NCI-H128 (cell line): Measurements from ENCODE around the gene SOX12.
"Not testable (repeated sequence)": the region's sequence is repeated elsewhere in the genome, so short reads cannot be mapped to it uniquely, and the experiment has no call there.

Experiments used
- DNase-seq: peaks from one replicate; lab custom pipeline; 2025; ENCODE audit not compliant: unreplicated experiment; lab: John Stamatoyannopoulos, UW

The SOX12 gene

DNA sequence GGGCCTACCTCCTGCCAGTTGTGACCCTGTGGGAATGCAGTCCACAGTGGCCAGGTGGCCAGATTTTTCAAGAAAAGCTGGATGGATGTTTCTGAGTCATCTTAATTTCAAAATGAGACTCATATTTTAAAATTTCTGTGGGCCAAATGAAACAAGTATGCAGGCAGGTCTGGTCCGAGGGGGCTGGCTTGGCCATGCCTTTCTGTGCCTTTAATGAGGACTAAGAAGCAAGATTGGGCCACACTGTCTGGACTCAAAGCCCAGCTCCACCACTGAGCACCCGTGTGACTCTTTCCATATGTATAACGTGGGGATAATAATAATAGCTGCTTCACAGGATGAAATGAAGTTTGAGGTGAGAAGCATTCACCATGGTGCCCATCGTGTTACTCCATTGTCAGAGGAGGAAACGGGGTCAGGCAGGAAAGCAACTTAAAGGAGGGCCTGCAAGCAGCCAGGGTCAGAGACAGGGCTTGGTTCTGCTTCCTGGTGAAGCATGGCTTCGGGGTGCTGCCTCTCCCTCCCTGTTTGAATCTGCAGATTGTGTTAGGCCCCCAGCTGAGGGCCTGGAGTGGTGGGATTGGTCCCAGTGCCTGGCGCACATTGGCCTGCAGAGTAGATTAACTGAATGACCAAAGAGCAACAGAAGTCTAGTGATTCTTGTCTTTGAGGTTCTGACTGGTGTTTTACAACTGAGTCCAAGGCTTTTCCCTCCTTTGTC, 3.8 kb downstream of the SOX12 start:
- no peak for DNase-seq

- peak; percentile 12 for DNase-seq
Observed at GRCh38 chr20:329851-330232, 4.5 kb downstream of the SOX12 start.

DNA sequence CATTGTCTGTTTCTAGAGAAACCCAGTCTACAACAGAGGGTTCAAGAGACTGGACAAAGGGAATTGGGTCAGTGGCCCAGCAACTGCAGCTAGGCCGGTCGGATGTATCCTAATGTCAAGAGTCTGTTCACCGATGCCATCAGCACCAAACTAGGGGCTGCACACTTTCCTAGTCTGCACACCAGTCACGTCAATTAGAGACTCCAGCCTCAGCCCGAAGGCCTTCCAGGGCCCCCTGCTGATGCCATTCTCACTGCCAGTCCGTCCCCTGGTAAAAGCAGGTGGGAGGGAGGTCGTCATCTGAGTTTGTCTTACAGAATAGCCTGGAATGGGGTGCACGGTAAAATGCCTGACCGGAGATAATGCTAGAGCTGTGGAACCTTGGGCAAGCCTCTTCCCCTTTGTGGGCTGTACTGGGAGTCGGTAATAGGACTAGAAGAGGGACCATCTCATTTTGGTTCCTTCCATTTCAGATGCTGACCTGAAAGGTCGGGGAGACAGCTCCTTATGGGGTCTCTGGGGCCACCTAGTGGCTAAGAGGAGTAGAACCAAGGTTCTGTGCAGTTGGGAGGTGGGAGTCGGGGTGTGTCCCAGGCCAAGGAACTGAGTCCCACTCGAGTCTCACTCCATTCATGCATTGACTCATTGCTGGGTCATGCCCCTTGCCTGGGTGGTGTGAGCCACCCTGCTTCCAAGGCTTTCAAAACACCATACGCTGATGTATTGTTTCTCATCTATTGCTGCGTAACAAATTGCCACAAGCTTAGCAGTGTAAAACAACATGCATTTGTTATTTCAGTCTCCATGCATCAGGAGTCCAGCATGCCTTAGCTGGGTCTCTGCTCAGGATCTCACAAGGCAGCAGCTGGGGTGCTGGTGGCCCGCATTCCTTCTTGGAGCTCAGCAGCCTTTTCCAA, 5.1 kb downstream of the SOX12 start:
- DNase-seq, result peak; percentile 31

GRCh38 chr20:334578-334977, 9.2 kb downstream of the SOX12 start:
- DNase-seq, result no peak

- not testable (repeated sequence) for DNase-seq
Observed at GRCh38 chr20:336040-336439, 10.7 kb downstream of the SOX12 start.

DNA sequence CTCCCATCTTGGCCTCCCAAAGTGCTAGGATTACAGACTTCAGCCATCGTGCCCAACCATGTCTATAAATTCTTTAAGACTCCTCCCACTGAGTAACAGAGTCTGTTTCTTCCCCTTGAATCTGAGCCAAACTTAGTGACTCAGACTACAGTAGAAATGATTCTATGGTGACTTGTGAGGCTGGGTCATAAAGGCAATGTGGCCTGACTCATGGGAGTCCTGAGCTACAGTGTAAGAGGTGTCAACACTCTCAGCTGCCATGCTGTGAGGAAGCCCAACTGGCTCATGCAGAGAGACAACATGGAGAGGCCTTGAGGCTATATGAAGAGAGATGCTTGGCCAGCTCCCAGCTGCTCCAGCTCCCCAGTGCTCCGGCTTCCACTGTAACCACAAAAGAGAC, 16.3 kb downstream of the SOX12 start:
- no peak for DNase-seq

DNA sequence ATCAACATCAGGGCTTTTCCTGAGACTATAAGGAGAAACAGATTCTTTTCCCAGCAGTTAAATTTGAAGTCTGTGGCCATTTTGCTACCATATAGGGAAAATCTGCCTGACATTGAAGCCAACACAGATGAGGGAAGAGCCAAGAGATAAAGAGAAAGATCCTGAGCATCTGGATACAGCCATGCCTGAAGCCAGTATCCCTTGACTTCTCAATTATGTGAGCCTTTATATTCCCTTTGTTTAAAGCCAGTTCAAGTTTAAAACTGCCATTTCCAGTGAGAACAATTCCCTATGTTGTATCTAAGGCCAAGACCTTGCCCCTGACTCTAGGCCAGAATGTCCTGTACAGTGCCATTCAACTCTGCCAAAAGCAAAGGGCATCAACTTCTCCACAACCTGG, 17.8 kb downstream of the SOX12 start:
- DNase-seq, result no peak

DNA sequence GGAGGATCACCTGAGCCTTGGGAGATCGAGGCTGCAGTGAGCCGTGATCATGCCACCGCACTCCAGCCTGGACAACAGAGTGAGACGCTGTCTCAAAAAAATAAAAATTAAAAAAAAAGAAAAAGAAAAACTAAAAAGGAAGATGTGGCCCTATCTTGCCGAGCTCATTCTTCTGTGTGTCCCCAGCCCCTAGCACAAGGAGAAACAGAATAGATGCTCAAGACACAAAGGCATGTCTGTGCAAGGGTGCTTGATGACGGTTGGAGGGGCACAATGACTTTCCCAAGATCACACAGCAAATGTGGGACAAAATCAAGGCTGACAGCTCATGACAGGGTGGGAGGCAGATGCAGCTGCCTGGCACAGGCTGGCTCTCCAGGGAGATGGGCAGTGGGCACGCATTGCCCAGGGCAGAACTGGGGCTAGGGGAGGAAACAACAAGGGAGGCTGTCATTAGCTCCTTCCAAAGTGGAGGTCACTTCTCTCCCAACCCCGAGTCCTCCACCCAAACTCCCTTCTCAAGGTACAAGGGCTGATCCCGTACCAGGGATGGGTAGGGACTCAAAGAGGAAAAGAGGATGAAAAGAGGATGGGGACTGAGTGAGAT, 20.8 kb downstream of the SOX12 start:
- no peak for DNase-seq

GRCh38 chr20:346640-347316, 21.4 kb downstream of the SOX12 start, which contains the start of gene NRSN2:
TSS of gene NRSN2 (plus strand) at chr20:347111. CDS start at chr20:349644, 2,533 bp downstream.
- peak; percentile 36 for DNase-seq

DNA sequence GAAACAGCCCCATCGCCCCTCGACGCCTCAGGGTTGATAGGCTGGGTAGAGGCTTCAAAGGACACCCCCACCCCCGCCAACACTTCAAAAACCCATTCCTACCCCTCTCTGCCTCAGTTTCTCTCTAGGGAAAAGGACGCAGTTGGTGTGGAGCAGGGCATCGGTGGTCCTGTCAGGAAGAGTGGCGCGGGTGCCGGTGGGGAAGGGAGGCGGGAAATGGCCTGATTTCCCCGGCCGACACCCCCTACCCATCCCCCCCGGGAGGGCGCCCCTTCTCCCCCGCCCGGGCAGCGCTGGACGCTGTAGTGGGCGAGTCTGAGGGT, 21.9 kb downstream of the SOX12 start:
- DNase-seq, result no peak

- peak; percentile 94 for DNase-seq
Observed at GRCh38 chr20:347640-348484, 22.5 kb downstream of the SOX12 start.

DNA sequence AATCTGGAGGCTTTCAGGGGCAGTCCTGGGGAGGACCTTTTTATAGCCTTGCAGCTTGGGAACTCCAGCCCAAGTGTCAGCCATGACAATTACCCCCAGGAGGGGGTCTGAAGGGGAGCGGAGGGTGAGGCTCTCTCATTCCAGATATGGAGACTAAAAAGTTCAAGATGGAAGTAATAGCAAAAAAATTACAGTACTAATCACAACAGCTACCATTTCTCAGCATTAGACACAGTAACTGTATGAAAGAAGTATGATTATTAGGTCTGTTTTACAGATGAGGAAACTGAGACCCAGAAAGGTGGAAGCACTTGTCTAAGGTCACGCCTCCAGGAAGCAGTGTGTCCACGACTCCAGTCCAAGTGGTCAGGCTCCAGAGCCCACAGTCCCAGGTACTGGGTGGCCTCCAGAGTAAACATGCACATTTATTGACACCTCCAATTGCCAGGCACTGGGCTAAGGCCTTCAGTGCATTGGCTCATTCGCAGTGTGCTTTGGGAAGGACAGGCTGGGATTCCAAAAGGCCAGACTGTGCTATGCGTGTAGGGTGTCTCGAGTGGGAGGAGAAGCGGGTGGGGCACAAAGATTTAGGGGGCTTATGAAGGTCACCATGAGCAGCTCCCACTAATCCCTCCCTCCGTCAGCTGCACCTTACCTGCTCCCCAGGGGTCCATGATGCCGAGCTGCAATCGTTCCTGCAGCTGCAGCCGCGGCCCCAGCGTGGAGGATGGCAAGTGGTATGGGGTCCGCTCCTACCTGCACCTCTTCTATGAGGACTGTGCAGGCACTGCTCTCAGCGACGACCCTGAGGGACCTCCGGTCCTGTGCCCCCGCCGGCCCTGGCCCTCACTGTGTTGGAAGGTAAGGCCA, 23.9 kb downstream of the SOX12 start:
- no peak for DNase-seq

GRCh38 chr20:353166-353565, 27.8 kb downstream of the SOX12 start:
- DNase-seq, result no peak

- peak; percentile 57 for DNase-seq
Observed at GRCh38 chr20:354298-354977, 29.1 kb downstream of the SOX12 start.

DNA sequence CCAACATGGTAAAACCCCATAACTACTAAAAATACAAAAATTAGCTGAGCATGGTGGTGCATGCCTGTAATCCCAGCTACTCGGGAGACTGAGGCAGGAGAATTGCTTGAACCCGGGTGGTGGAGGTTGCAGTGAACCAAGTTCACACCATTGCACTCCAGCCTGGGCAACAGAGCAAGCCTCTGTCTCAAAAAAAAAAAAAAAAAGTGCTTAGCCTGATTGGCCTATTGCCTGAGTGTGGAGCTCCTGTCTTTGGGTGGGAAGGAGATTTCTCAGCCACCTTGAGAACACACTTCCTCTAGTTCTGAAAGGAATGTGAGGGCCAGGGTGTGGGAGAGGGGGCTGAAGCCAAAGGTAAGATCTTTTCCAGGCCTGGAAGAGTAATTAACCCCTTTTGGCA, 30.8 kb downstream of the SOX12 start:
- DNase-seq, result not testable (repeated sequence)

GRCh38 chr20:356745-357144, 31.4 kb downstream of the SOX12 start:
- no peak for DNase-seq

DNA sequence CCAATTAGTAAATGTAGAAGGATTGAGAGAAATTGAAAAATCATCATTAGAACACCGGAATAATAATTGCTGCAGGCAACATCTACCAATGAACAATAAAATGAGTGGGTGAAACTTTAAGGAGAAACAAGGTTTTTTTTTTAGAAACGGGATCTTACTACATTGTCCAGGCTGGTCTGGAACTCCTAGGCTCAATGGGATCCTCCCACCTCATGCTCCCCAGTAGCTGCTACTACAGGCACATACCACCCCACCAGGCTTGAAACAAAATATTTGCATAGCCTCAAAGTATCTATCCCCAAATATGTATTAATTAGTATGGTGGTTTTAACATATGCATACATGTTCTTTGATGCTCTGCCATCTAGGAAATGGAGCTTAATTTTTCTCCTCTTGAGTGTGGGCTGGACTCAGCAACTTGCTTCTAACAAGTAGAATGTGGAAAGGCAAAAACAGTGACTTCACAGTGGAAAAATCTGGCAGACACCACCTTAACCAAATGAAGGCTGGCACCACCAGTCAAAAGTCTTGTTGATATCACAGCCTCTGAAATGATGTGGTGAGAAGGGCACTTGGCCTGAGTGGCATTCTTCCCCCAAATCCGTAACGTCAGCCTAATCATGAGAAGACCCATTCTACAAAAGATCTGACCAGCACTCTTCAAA, 33.7 kb downstream of the SOX12 start:
- no peak for DNase-seq

DNA sequence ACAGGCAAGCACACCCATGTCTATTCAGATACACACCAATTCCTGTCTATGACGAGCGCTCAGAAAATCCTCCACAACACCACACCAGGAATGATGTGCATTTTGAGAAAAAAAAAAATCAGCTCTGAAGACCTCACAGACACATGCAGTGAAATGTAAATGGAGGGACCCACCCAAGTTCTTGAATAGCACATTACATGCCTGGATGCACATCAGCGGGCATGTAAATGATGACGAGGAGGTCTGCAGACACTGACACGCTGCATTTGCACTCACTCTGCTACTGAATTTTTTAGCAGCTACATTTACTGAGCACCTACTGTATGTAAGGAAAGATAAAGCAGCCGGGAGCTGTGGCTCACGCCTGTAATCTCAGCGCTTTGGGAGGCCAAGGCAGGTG, 36.2 kb downstream of the SOX12 start:
- DNase-seq, result no peak
